Stimulated activated CD4-positive, alpha-beta T cell treated with anti-CD3 and anti-CD28 coated beads, Interleukin-15, amount 100 ng/mL, for 24 hours (primary cell): ENCODE data around the gene CCDC177.

ENCODE experiments used
- DNase-seq: peaks from one replicate; pipeline ENCODE4 v3.0.0-alpha.2; 2020

Gene CCDC177

DNA sequence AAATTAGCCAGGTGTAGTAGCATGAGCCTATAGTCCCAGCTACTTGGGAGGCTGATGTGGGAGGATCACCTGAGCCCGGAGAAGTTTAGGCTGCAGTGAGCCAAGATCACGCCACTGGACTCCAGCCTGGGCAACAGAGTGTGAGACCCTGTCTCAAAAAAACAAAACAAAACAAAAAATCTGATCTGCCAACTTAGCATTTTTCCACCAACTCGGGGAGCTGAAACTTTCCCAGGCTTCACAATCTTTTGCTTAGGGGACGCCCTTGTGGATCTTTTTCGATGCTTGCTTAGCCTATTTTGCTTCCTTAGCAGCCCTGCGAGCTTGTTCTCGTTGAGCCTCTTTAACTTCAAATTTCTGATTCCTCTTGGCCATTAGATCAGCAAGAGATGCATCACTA, 13.8 kb downstream of the CCDC177 start:
- no peak for DNase-seq

DNA sequence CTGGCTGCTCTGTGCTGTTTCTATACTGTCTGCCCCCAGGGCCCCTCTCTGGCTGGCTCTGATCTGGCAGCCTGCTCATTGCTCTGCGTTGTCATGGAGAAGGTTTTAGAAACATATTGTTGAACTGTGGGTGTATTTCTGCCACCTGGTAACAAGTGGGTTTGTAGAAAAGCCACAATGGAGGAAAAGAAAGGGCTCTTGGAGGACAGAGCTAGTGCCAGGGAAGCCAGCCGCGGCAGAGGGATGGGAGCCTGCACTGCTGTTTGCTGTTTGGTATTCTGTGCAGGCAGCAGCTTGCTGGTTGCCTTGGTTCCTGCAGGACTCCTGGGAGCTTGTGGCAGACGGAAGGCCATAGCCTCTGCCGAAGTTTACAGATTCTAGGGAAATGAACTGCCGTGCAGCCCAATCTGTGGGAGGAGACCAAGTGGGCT, 15.1 kb downstream of the CCDC177 start:
- DNase-seq: no peak

DNA sequence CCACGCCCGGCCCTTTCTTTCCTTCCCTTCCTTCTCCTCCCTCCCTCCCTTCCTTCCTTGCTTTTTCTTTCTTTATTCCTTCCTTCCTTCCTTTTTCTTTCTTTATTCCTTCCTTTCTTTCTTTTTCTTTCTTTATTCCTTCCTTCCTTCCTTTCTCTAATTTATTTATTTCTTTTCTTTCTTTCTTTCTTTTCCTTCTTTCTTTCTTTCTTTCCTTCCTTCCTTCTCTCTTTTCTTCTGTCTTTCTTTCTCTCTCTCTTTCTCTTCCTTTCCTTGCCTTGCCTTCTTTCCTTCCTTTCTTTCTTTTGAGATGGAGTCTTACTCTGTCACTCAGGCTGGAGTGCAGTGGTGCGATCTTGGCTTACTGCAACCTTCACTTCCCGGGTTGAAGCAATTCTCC, 15.9 kb downstream of the CCDC177 start:
- DNase-seq: no peak

DNA sequence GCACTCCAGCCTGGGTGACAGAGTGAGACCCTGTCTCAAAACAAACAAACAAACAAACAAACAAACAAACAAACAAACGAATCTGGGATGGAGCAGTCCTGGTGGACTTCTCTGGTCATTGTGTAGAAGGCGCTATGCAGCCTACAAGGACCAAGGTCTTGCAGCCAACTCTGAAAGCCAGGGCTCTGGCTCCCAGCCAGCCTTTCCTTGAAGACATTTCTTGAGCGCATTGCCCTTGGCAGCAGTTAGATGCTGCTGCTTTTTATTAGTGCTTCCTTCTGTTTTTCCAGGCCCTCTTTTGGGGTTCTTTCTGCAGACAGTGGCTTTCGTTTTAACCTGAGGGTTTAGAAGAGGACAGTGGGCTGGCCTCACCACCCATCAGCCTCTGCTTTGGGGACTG, 20.2 kb downstream of the CCDC177 start:
- DNase-seq: no peak

DNA sequence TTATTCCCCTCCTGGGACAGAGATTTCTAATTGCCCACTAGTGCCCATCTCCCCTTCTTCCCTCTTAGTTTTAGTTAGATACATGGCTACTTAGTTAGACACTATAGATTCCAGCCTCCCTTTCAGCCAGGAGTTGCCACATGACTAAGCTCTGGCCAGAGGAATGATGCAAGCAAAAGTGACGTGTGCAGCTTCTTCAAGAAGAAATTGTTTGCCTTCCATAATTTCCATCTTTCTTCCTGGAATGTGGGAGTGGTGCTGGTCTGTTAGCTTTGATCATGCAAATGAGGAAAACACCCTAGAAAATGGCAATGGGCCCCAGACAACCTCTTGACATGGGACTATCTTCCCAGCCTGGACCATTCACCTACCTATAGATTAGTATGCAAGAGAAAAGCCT, 21.4 kb downstream of the CCDC177 start:
- no peak for DNase-seq

DNA sequence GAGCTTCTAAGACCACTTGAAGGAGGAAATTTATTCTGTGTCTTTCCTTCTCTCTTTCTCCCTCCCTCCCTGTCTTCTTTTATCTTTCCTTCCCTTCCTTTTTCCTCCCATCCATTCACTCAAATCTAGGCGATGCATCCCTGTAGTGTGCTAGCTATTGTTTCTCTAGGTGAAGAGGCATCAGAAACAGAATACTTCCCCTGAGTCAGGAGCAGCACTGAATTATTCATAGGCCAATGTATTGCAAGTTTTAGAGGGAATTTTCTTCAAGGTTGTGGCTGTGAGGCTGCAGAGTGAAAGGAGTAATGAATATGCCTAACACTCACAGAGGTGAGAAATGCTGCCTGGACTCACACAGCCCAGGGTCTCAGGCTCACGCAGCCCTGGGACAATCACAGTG, 23.2 kb downstream of the CCDC177 start:
- DNase-seq: no peak

DNA sequence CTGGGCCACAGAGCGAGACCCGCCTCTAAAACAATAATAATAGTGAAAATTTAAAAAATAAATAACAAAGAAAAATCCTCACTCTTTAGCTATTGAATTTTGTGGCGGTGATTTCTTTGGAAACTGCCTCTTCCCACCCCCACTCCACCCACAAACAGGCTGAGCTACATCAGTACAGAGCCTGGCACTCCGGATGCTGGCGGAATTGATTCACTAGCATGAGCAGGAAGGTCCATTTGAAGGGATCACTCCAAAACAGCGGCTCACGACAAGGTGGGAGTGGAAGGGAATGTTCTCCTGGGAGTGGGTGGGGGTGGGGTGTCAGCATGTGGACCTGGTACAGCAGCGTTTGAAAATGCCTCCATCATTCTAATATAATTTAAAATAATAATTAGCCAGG, 26.1 kb downstream of the CCDC177 start:
- DNase-seq: no peak

DNA sequence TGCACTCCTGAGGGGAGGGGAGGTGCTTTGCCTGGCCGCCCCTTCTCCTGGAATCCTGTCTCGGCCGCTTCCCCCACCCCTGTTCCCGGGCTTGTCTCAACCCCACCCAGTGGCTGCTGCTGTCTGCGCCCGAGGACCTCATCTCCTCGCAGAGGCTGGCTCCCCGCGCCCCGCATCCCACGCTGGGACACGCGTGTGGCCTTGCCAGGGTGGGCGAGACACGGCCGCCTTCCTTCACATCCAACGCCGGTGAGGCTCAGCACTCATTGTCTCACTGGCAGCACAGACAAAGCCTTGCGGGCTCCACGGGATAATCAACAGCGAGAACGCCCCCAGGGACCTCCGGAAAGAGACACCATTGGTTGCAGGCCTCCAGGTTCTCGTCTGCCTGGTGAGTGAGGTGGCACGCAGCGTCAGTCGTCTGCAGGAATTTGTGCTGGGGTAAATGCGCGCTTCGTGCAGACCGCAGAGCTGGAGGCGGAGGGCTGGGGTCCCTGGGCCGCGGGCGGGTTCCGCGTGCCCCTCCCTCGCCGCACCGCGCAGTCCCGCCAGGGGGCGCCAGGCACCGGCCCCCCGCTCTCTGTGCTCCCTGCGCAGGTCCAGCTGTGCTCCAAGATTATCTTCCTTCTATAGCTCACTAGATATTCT, 26.8 kb downstream of the CCDC177 start:
- DNase-seq: peak; percentile 54

DNA sequence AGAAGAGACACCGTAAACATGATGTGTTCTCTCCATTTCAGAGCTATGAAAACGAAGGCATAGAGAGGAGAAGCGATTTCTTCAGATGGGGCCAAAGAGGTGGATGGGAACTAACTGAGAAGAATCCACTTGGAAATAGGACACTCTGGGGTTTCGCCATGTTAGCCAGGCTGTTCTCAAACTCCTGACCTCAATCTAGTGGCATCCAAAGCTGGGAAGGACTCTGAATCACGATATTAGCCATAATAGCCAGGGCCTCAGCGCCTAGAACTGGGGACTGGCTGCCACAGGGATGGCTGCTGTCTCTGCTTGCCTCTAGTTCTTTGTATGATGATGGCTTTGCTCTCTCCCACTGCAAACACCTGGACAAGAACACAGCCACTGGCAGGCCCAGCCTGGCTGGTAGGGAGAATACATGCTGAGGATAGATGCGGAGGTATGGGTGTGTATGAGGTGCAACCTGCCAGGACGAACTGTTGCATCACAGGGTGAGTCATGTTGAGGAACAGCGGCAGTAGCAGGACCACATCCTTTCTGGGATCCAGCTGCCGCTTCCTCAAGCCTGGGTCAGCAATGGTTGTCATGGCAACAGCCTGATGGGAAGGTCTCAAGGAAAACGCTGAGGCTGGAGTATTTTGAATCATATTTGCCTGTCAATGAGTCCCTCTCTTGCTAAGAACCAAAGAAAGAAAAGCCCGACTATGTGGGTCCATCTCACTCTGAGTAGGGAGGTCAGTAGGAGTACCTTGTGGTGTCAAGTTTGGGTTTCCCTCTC, 31.1 kb downstream of the CCDC177 start:
- DNase-seq: peak; percentile 54

DNA sequence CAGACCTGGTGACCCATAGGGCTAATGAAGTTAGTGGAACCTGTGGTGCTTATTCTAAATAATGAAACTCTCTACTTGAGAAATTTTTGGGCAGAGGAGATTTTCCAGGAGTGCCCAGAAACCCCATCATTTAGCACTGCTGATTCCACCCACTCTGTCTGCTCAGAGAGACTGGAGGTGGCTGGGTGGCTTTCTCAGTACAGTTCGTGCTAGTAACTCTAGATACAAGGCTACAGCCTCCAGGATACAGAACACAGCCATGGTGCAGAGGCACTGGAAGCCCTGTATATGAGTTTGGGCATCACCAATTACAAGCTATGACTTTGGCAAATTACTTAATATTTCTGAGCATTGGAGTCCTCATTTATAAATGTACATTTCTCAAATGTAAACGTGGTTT, 32.4 kb downstream of the CCDC177 start:
- no peak for DNase-seq

DNA sequence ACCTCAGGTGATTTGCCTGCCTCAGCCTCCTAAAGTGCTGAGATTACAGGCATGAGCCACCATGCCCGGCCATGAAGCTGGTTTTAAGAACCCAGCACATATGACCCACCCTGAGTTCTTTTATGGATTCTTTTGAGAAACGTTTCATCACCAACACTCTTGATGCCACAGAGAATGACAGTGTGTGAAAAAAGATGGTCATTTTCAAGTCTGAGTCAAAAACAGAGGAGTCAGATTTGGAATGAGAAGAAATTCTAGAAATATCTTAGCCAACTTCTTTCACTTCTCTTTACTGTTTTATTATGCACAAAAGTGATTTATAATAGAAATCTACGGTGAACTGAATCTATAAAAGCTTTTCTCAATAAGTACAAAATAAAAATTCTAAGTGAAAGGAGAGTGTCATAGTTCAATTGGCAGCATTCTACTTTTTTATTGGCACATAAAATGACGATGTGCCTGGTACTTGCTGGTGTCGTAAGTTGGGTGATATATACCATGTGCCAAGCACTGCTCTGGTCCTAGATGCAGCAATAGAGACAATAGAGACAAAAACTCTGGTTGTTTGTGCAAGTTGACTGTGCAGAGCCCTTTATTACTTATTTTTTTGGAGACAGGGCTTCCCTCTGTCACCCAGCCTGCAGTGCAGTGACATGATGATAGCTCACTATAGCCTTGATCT, 33.9 kb downstream of the CCDC177 start:
- no peak for DNase-seq

DNA sequence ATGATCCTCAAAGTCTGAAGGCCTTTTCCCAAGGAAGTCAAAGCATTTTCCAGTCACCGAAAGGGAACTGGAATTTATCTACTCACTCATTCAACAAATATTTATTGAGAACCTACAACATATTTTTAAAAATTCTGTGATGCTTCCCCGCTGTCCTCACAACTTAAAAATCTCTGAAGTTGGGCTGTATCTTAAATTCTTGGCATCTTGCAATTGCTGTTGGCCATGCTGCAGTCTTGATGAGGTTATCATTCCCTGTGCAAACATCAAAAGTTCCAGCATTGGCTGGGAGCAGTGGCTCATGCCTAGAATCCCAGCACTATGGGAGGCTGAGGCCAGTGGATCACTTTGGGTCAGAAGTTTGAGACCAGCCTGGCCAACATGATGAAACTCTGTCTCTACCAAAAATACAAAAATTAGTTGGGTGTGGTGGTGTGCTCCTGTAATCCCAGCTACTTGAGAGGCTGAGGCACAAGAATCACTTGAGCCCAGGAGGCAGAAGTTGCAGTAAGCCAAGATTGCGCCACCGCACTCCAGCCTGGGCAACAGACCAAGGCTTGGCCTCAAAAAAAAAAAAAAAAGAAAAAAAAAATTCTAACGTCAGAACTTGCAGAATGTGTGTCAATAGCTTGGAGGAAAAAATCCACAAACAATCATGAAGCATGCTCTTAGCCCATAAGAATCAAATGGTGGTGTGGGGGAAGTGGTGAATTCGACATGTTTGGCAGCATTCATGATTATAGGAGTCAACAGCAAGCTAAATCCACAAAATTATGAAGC, 34.9 kb downstream of the CCDC177 start:
- DNase-seq: no peak

DNA sequence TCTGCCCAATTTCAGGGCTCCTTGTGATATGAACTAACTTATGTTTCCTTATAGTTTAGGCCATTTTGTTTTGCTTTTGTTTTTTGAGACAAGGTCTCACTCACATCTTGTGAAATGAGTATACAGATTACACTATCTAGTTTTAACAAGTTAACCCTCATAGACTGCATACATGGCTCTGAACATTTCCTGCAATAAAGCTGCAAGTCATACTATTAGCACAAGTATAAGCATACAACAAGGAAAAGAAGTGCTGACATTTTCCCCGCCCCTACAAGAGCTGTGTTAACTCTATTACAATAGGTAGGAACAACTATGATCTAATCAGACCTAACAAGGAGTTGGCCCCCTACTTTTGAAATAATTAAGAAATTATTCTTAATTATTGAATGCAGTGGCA, 35.9 kb downstream of the CCDC177 start:
- no peak for DNase-seq

DNA sequence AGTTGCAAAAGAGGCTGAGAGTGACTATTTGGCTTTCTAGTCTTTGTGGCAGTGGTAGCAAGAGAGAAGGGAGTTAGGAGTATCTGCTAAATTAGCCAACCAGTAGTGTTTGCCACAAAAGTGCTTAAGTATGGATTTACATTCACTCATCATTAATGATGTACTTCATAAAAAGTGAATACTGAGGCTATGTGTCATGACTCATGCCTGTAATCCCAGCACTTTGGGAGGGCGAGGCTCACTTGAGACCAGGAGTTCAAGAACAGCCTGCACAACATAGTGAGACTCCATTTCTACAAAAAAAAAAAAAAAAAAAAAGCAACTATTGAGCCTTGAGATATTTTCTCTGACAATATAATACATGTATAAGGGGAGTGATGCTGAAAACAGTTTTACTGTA, 36.8 kb downstream of the CCDC177 start:
- DNase-seq: no peak

DNA sequence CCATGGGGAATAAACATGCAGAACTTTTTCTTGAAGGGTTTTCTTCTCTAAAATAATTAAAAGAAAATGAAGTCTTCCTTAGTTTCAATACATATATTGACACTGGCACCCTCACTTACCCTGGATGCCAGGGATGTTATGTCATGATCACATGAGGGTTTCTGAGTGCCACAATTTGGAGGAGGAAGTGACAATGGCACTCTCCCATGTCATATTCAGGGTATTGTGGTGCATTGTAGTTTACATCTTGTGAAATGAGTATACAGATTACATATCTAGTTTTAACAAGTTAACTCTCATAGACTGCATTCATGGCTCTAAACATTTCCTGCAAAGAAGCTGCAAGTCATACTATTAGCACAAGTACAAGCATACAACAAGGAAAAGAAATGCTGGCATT, 37.7 kb downstream of the CCDC177 start:
- DNase-seq: no peak

DNA sequence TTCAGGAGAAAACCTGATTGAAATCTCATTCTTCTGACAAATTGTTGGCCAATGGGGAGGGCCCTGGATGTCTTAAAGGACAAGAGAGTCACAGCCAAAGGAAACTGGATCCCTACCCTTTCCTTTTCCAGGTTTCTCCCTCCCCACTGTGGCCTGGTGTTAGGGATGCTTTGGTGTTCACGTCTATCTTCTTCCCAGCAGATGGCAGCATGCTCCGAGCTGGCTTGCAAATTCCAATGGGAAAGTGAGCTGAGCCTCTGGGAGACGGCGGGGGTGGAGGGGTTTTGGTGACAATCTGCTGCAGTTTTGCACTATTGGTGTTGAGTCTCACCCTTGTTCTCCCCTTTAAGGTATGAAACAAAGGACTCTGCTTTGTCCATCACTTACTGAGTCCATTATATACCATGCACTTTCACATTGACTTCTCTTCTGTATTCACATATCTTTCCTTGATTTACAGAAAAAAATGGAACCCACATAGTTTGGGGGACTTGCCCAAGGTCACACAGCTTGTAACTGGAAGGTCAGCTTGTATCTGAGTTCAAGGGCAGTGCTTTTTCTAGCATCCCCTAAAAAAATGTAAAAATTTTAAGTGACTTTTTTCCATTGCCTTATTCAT, 39.3 kb downstream of the CCDC177 start:
- no peak for DNase-seq

DNA sequence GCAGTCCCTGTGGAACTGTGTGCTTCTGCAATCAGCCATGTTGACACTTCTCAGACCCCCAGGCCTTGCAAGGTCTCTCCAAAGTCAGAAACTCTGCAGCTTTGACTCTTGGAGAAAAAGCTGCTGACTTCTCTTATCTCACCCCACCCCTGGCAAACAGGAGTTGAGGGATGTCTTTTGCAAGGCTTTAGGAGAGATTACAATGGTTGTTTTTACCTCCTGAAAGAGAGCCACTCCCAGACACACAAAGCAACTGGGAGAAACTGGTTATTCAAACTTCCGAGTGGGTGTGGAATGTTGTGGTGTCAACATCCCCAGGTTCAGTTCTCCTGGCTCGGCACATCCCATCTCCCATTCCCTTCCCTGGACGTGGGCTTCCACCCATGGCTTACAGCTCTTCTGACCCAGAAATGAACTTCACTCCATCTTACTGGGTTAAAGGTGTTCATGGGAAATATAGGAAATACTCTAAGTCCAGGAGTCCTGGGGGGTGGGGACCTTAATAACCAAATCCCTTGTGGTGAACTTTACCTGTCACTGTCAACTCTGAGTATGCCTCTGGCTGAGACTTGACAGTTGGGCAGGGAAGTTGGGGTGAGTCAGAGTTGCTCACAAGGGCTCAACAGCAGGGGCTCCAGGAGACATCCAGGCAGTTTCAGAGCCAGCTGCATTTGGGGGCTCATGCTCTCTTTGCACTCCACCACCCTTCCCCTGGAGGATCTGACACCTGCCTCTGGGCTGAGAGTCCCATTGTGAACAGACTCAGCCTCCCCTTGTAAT, 41.9 kb downstream of the CCDC177 start:
- DNase-seq: no peak

DNA sequence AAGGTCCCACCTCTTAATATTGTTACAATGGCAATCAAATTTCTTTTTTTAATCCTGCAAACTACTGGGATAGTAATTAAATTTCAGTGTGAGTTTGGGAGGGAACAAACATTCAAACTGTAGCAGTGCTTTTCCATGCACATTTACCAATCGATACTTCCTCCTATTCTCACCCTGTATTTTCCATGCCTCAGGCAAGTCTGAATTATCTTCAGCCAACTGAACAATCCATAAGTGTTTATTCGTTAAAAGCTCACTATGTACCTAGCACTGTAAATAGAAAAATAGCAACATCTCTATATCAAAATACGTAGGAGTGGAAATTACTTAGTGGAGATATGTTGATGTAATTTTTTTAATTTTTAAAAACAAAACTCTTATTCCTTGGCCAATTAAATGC, 43.5 kb downstream of the CCDC177 start:
- no peak for DNase-seq

DNA sequence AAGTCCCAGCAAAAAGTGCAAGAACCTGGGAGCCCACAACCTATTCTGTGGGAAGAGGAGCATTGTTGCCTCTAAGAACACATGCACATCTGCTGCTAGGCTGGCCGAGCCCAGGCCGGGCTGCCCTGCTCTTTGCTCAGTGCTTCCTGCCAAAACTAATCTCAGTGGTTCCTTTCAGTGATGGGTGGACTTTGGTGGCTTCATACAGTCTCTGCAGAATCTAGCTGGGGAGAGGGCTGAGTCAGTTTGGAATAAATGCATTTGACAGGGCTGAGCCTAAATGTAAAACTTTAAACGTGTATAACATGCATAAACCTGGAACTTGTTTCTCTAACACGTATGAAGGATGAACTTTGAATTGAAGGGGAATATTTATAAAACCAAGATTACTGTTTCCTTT, 44.6 kb downstream of the CCDC177 start:
- DNase-seq: no peak

DNA sequence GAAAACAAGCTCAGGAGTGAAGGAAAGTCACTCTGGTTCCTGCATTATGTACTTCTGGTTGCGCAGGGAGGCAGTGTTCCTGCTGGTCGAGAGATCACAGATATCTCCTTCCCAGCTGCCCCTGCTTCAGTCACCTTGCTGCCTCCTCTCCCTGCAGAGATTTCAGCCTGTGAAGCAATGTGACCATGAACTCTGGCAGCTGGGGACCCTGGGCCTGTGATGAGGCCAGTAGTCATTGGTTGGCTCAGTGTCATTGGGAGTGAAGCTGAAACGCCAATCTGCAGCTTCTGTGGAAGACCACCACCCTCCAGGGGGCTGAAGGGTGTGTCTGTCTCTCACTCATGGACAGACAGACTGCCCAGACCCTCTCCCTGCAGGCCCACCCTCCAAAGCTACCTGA, 45.1 kb downstream of the CCDC177 start:
- no peak for DNase-seq

DNA sequence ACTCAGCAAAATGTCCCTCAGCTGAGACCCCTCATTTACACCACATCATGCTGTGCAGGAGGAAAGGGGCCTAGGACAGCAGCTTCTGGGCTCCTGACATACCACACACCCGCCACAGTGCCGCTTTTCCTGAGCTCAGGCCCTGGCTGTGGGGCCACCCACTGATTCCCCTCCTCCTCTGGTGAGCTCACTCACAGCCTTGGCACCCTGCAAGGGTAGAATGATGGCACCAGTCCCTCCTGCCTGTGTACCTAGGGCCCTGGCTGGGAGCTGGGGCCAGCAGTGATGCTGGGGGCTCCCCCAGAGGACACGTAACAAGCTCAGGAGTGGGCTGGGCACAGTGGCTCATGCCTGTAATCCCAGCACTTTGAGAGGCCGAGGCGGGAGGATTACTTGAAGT, 45.7 kb downstream of the CCDC177 start:
- no peak for DNase-seq

DNA sequence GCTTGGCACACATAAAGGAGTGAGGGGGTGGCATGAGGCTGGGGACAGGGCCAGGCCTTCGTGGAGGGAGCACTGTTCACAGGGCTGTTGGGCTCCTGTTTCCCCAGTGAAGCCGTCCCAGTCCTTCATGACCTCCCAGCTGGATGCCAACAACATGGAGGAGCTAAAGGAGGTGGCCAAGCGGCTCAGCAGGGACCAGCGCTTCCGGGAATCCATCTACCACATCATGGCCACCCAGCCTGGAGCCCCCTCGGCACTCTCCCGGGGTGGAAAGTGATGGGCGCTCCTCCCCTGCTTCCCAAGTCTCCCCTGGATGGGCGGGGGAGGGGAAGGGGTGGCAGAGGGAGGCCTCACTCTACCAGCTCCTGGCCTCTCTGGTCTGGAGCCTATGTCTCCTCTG, 46.5 kb downstream of the CCDC177 start:
- DNase-seq: no peak
